ENCODE data around the gene DNAH10.

Gene DNAH10

GRCh38 chr12:123950476-123951349 is 188.6 kb downstream of the DNAH10 start:
- H3K4me3 ChIP-seq (ENCODE audit: low read depth, low read length): no peak overlapping the region
- TF ChIP-seq, protein P1, sequence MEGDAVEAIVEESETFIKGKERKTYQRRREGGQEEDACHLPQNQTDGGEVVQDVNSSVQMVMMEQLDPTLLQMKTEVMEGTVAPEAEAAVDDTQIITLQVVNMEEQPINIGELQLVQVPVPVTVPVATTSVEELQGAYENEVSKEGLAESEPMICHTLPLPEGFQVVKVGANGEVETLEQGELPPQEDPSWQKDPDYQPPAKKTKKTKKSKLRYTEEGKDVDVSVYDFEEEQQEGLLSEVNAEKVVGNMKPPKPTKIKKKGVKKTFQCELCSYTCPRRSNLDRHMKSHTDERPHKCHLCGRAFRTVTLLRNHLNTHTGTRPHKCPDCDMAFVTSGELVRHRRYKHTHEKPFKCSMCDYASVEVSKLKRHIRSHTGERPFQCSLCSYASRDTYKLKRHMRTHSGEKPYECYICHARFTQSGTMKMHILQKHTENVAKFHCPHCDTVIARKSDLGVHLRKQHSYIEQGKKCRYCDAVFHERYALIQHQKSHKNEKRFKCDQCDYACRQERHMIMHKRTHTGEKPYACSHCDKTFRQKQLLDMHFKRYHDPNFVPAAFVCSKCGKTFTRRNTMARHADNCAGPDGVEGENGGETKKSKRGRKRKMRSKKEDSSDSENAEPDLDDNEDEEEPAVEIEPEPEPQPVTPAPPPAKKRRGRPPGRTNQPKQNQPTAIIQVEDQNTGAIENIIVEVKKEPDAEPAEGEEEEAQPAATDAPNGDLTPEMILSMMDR (IDR thresholded peaks at IDR 0.05; ENCODE audit: borderline replicate concordance, insufficient read depth, low read depth, low read length): no peak

DNA sequence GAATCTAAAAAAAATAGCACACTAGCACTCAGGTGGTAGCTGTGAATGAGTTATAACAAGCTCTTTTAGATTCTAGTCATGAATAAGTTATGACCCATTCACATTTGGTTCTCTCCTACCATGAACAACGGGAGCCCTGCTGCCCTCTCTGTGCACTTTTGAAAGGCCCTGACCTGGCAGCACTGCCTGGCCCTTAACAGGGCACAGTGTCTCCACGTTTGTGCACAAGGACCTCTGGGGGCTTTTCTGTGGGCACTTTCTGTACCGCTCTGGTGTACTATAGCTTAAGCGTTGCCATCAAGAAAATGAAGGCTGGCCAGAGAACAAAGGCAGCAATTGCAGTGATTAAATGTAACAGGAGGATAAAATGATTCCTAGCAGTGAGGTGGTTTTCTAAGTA is 189.4 kb downstream of the DNAH10 start:
- TF ChIP-seq, protein P1 (IDR thresholded peaks at IDR 0.05; ENCODE audit: borderline replicate concordance, insufficient read depth, low read depth, low read length): no peak
- no peak overlapping the region for H3K4me3 ChIP-seq (ENCODE audit: low read depth, low read length)

DNA sequence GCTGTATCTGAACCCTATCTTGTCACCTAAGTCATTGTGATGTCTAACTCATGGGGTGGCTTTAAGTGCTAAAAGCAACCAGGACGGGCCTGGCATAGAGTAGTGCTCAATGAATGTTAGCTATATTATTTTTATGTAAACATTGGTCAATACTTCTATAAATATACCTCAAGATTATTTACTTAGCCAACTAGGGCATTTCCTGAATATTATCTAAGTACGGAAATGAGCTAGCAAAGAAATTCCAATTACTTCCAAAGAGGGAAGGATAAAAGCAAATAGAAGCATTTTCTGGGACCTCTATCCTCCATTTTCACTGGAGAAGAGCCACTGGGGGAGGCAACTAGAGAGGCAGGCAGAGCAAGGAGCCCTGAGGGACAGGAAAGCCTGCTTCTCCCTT is 189.9 kb downstream of the DNAH10 start:
- TF ChIP-seq, protein P1 (IDR thresholded peaks at IDR 0.05; ENCODE audit: borderline replicate concordance, insufficient read depth, low read depth, low read length): no peak
- H3K4me3 ChIP-seq (ENCODE audit: low read depth, low read length): no peak overlapping the region

DNA sequence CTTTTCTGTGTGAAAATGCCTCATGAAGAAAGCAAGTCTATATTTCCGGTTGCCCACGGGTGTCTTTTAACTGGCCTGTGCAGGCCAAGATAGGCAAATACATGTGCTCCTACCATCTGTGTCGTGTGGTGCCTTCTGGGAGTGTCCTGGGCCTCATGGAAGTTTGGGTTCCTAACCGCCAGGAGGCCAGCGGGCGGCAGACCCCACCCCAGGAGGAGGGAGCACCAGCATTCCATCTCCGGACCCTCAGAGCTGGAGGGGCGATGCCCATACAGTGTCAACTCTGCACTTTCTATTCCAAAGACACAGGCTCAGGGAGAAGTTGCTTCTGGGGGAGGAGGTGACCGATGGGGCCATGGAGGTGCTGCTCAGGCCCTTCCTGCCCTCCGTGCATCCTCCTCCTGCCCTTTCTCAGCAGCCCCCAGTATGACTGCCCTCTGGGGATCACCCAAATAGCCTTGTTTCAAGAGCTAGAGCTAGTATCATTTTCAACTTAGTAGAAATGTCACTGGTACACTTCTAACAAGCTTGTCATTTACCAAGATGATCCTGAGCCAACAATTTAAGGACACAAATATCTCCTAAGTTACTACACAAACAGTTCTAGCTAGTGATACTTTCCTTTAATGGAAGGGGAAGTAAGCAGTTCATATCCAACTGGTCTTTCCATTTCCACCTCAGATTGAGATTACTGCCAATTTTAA is 192.7 kb downstream of the DNAH10 start:
- no peak overlapping the region for H3K4me3 ChIP-seq (ENCODE audit: low read depth, low read length)
- TF ChIP-seq, protein P1 (IDR thresholded peaks at IDR 0.05; ENCODE audit: borderline replicate concordance, insufficient read depth, low read depth, low read length): no peak

GRCh38 chr12:123956249-123956648 is 194.1 kb downstream of the DNAH10 start:
- TF ChIP-seq, protein P1 (IDR thresholded peaks at IDR 0.05; ENCODE audit: borderline replicate concordance, insufficient read depth, low read depth, low read length): no peak

GRCh38 chr12:123957196-123957595 is 195.1 kb downstream of the DNAH10 start:
- no peak overlapping the region for H3K4me3 ChIP-seq (ENCODE audit: low read depth, low read length)
- TF ChIP-seq, protein P1 (IDR thresholded peaks at IDR 0.05; ENCODE audit: borderline replicate concordance, insufficient read depth, low read depth, low read length): no peak

More at GRCh38 chr12:123956249-123956648, 194.1 kb downstream of the DNAH10 start:
- H3K4me3 ChIP-seq (ENCODE audit: low read depth, low read length): no peak overlapping the region

Measured in GM12875 (cell line).